ENCODE data around the gene PPID. TPM values are rescaled to one million over a fixed set of nuclear protein-coding genes. Genes with fewer than 3 reads are reported as not detected.

PPID gene
- total and polyA plus RNA-seq, 2 of the 4 experiments (the other 2 are of a cell fraction) = 11.8 to 21.1 TPM

- Histone ChIP-seq H2AK5ac (ENCODE audit: low read depth, low read length) (no peak overlapping the region), H3K18ac (ENCODE audit: low read depth, low read length) (no peak overlapping the region), H4K91ac (ENCODE audit: insufficient read depth, low read depth, low read length) (no peak overlapping the region), H2BK15ac (ENCODE audit: low read depth, low read length) (no peak overlapping the region), H2AFZ (replicated peaks; ENCODE audit: low read length, poor library complexity) (no peak overlapping the region), H3K4me2 (ENCODE audit: low read depth, low read length) (no peak overlapping the region), H4K8ac (ENCODE audit: low read depth in 2 of 2, low read length in 2 of 2) (no peak overlapping the region), H3K23ac (ENCODE audit: low read depth, low read length) (no peak overlapping the region), H3K4me1 (ENCODE audit: control insufficient read depth, insufficient read depth, low read length) (no peaks in the 10 kb centered on the region; the same call in 1 of the 2 replicates), H4K20me1 (ENCODE audit: insufficient read depth, low read length) (no peaks in the 10 kb centered on the region), H2BK120ac (ENCODE audit: low read depth, low read length) (no peak overlapping the region), H3K27ac (ENCODE audit: insufficient read depth, low read length) (no peak overlapping the region), H3K14ac (replicated peaks; ENCODE audit: low read depth, low read length) (no peak overlapping the region), H2BK5ac (ENCODE audit: low read depth, low read length, poor library complexity, severe bottlenecking) (no peak overlapping the region), H3K9ac (ENCODE audit: low read depth, low read length) (no peak overlapping the region), H4K5ac (ENCODE audit: low read depth, low read length) (no peak overlapping the region), H3K36me3 (ENCODE audit: control insufficient read depth, insufficient read depth, low read length) (no peaks in the 10 kb centered on the region), H2BK20ac (ENCODE audit: low read depth, low read length) (no peak overlapping the region), H2AK9ac (replicated peaks; ENCODE audit: low read depth, low read length, poor library complexity) (no peak overlapping the region), H3K9me3 (ENCODE audit: control insufficient read depth, insufficient read depth, low read length) (no peaks in the 10 kb centered on the region), H3K56ac (ENCODE audit: extremely low read depth, insufficient read depth, low read length) (no peak overlapping the region), H3K4me3 (ENCODE audit: insufficient read depth, low read depth, low read length) (no peak overlapping the region), H3K27me3 (ENCODE audit: control insufficient read depth, insufficient read depth, low read length) (peaks cover 8% of the 10 kb centered on the region), H3K9me1 (ENCODE audit: insufficient read depth, low read length) (no peaks in the 10 kb centered on the region; the same call in none of the 2 replicates), H3K4ac (ENCODE audit: low read depth, low read length) (no peak overlapping the region), H3K79me1 (ENCODE audit: low read depth in 1 of 2, low read length in 2 of 2) (peaks cover 5 to 10% of the 10 kb centered on the region in 2 experiments)
- intact Hi-C loops (cut with micrococcal nuclease) (no loop called here), dilution Hi-C loops (cut with HindIII; ENCODE audit: low sequenced_read_pairs, unreplicated experiment) (no loop called here), in situ Hi-C loops (cut with MboI; ENCODE audit: low sequenced_read_pairs) (loop anchor here (5.0 to 10.0 kb wide), 3 partner anchors 121 to 718 kb away; no protein-coding TSS in a partner anchor)
- ChIA-PET POLR2A (ENCODE audit: unreplicated experiment) (no interaction called here), CTCF (interaction anchor here (2.3 kb wide), 1 partner anchor 11 kb away, joined by 5 read pairs; no protein-coding TSS in a partner anchor)
- WGBS, 2 experiments (ENCODE audit: extremely low coverage in 2 of 2, insufficient read length in 1 of 2) = no CpG with 5 or more reads among the region's 6 CpGs
- no peak for ATAC-seq (ENCODE audit: low read depth)
- BruUV-seq (replicated peaks) = no TSS peak
- TF ChIP-seq SMC3 (IDR thresholded peaks at IDR 0.05; ENCODE audit: low read depth, low read length) (no peak), NFE2L2 (IDR thresholded peaks at IDR 0.05; ENCODE audit: low read depth, low read length) (no peak), USF2 (IDR thresholded peaks at IDR 0.05; ENCODE audit: low read depth, low read length) (no peak)
- no peak for DNase-seq
These were observed 3.4 kb upstream of the PPID start for GRCh38 chr4:158726633-158727032.

All from IMR-90 (cell line).